Endothelial cell of umbilical vein (primary cell): Measurements from ENCODE around the gene ABCA8. TPM values are rescaled to one million over a fixed set of nuclear protein-coding genes. Genes with fewer than 3 reads are reported as not detected.
A peak's percentile ranks its signal among the peaks of the same experiment; 100 is the strongest.

Experiments used
- BruUV-seq: library from RNA; stranded (reverse); fragments of 400-500 nt; replicated peaks from 2 replicates; lab custom pipeline; 2021; lab: Mats Ljungman, UMichigan
- CTCF ChIA-PET: fragments of 300-600, 350-600 bp; sonication (Branson Sonifier 250); formaldehyde crosslinking; loops from one replicate; lab custom pipeline; 2021; ENCODE audit warnings: antibody characterized with exemption, inconsistent platforms; lab: Charles Lee
- POLR2A ChIA-PET: fragments of 300-600, 350-600 bp; sonication (Branson Sonifier 250); formaldehyde crosslinking; loops from one replicate; lab custom pipeline; 2021; ENCODE audit warnings: antibody characterized with exemption, inconsistent platforms; lab: Charles Lee
- DNase-seq: peaks from one replicate; pipeline ENCODE4 v3.0.0-alpha.2; 2011; ENCODE audit warnings: low read depth, low spot score
- FAIRE-seq: peaks from 2 replicates; lab custom pipeline; 2011; peaks lifted over from hg19 to GRCh38; lab: Jason Lieb, UNC
- H2AFZ ChIP-seq: 2 replicates; pipeline ENCODE4 v1.6.0; 2012; ENCODE audit warnings: low read depth, low read length, control low read depth, inconsistent platforms
- H3K27ac ChIP-seq: 2 replicates; pipeline ENCODE4 v1.5.1; 2011; ENCODE audit warnings: low read depth, mild to moderate bottlenecking, control low read depth, low read length, moderate library complexity; ENCODE audit not compliant: insufficient read depth
- H3K27me3 ChIP-seq, 2 experiments: 2 replicates each; pipeline versions ENCODE4 v1.6.0 to v1.6.1; 2011; ENCODE audit warnings: low read length in 2 of 2, mixed read lengths in 1 of 2; ENCODE audit not compliant: control insufficient read depth in 2 of 2, insufficient read depth in 2 of 2
- H3K36me3 ChIP-seq, 2 experiments: 2 replicates in 1 of 2; 3 replicates in 1 of 2; pipeline ENCODE4 v1.5.1; 2011; ENCODE audit warnings: low read length in 2 of 2, mild to moderate bottlenecking in 1 of 2, moderate library complexity in 1 of 2; ENCODE audit not compliant: control insufficient read depth in 2 of 2, insufficient read depth in 2 of 2; ENCODE audit errors: extremely low read depth in 1 of 2
- H3K4me1 ChIP-seq: 3 replicates; pipeline ENCODE4 v1.5.1; 2011; ENCODE audit warnings: mild to moderate bottlenecking, low read length; ENCODE audit not compliant: control insufficient read depth, insufficient read depth; ENCODE audit errors: extremely low read depth
- H3K4me2 ChIP-seq: 2 replicates; pipeline ENCODE4 v1.6.1; 2011; ENCODE audit warnings: low read length, control low read depth, mixed read lengths; ENCODE audit not compliant: insufficient read depth
- H3K4me3 ChIP-seq, 3 experiments: fragments of 200-600 bp in 1 of 3; sonication (generic), shearing (Covaris generic) in 1 of 3; replicated peaks in 1 of 3; 2 replicates each; pipeline ENCODE4 v1.5.1; 2011 to 2016; ENCODE audit warnings: control low read depth in 3 of 3, low read length in 3 of 3, mild to moderate bottlenecking in 2 of 3, inconsistent platforms in 1 of 3, low read depth in 1 of 3, moderate library complexity in 1 of 3; ENCODE audit not compliant: insufficient read depth in 1 of 3
- H3K79me2 ChIP-seq: 2 replicates; pipeline ENCODE4 v1.6.0; 2012; ENCODE audit warnings: low read length, inconsistent platforms; ENCODE audit not compliant: control insufficient read depth, insufficient read depth
- H3K9ac ChIP-seq: replicated peaks from 2 replicates; pipeline ENCODE3; 2011; ENCODE audit warnings: low read length, control low read depth; ENCODE audit not compliant: insufficient read depth; ENCODE audit errors: extremely low read depth
- H3K9me1 ChIP-seq: replicated peaks from 3 replicates; pipeline ENCODE4 v1.6.0; 2011; ENCODE audit warnings: mild to moderate bottlenecking, low read length; ENCODE audit not compliant: control insufficient read depth, insufficient read depth; ENCODE audit errors: extremely low read depth
- H3K9me3 ChIP-seq: replicated peaks from 2 replicates; pipeline ENCODE4 v1.5.1; 2012; ENCODE audit warnings: low read length, inconsistent platforms; ENCODE audit not compliant: control insufficient read depth, insufficient read depth
- H4K20me1 ChIP-seq: replicated peaks from 2 replicates; pipeline ENCODE3; 2011; ENCODE audit warnings: mild to moderate bottlenecking, low read length; ENCODE audit not compliant: control insufficient read depth, insufficient read depth; ENCODE audit errors: extremely low read depth
- CTCF ChIP-seq, 2 donors: IDR thresholded peaks; 1 replicate in 1 of 2; 2 replicates in 1 of 2; pipeline ENCODE4 v1.5.1; 2011; ENCODE audit warnings: low read length in 2 of 2, mild to moderate bottlenecking in 2 of 2, moderate library complexity in 2 of 2, control low read depth in 1 of 2, inconsistent platforms in 1 of 2, low read depth in 1 of 2; ENCODE audit not compliant: insufficient read depth in 1 of 2; ENCODE audit errors: extremely low read depth in 1 of 2
- EZH2 ChIP-seq: IDR thresholded peaks from 2 replicates; pipeline ENCODE4 v1.6.1; 2012; ENCODE audit warnings: borderline replicate concordance, low read depth, mild to moderate bottlenecking, moderate library complexity, low read length, inconsistent platforms; ENCODE audit not compliant: severe bottlenecking
- FOS ChIP-seq: IDR thresholded peaks from 2 replicates; pipeline ENCODE4 v1.6.1; 2011; ENCODE audit warnings: mild to moderate bottlenecking, low read length, moderate library complexity, borderline replicate concordance; ENCODE audit not compliant: insufficient read depth
- GATA2 ChIP-seq: IDR thresholded peaks from 2 replicates; pipeline ENCODE4 v1.7.0; 2011; ENCODE audit warnings: low read depth, mild to moderate bottlenecking, moderate library complexity, mixed read lengths, low read length; ENCODE audit not compliant: insufficient read length, insufficient read depth
- JUN ChIP-seq: IDR thresholded peaks from 2 replicates; pipeline ENCODE4 v1.6.1; 2011; ENCODE audit warnings: borderline replicate concordance, low read depth; ENCODE audit not compliant: insufficient read length, insufficient read depth
- MAX ChIP-seq: IDR thresholded peaks from 2 replicates; pipeline ENCODE4 v1.6.1; 2011; ENCODE audit not compliant: insufficient read depth, insufficient read length
- MYC ChIP-seq: IDR thresholded peaks from one replicate; pipeline ENCODE4 v1.6.1; 2011; ENCODE audit warnings: mild to moderate bottlenecking, low read depth, low read length
- POLR2A ChIP-seq: IDR thresholded peaks from 2 replicates; pipeline ENCODE4 v1.6.1; 2012; ENCODE audit warnings: low read depth, mild to moderate bottlenecking, control low read depth, low read length
- POLR2AphosphoS5 ChIP-seq: IDR thresholded peaks from 2 replicates; pipeline ENCODE4 v1.6.1; 2012; ENCODE audit warnings: low read depth, mild to moderate bottlenecking, control low read depth, low read length, moderate library complexity; ENCODE audit not compliant: insufficient read depth
- dilution Hi-C: fragments of 300-500 bp; cut with MboI; formaldehyde crosslinking; loops from one replicate; pipeline ENCODE4 v1.15.0; 2019; ENCODE audit warnings: low sequenced_read_pairs; ENCODE audit not compliant: extremely low pct_ligation_motif_present
- intact Hi-C: fragments of 100-400 bp; cut with micrococcal nuclease; formaldehyde crosslinking; loops from one replicate; pipeline ENCODE4 v1.10.0; 2022
- polyA plus RNA-seq, 4 experiments: library from polyadenylated mRNA; depleted of rRNA in 3 of 4; stranded (reverse) in 3 of 4; unstranded in 1 of 4; fragments of >200 nt; gene quantifications; 2 replicates each; pipeline versions ENCODE4 v1.2.1 to v1.2.3, GENCODE V29; 2011 to 2012; ENCODE audit warnings: missing spikeins in 1 of 4
- total RNA-seq: library from RNA; stranded (reverse); gene quantifications from 2 replicates; pipeline ENCODE4 v1.2.3, GENCODE V29; 2021

The ABCA8 gene
- total and polyA plus RNA-seq, 2 donors (not counting 3 experiments of a cell fraction or from before 2014, with no cell fraction given), result 0.99 to 1.7 TPM

DNA sequence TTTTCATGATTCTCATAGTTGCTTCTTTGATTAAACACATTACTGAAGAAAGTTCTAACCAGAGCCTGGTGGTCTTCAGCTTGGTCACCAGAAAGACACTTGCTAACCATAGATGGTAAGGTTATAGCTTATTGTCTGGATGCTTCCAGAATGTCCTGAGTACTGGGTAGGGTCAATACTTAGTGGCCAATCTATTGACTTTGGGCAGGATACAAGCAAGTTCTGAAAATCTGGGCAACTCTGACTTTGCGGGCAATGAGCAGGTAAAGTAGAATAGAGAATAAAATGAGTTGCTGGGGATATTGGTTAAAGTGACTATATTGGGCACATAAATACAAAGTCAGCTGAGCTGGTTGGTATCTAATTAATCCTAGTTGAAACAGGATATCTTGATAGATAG, 63.0 kb downstream of the ABCA8 start:
- intact Hi-C loops, result no loop called here
- H3K27ac ChIP-seq, result no peak overlapping the region
- dilution Hi-C loops, result no loop called here
- no peak for DNase-seq
- no peaks in the 10 kb centered on the region for H3K9me3 ChIP-seq
- no peak for FAIRE-seq
- no peak overlapping the region for H3K9ac ChIP-seq
- peak overlapping the region; percentile 17 for H3K4me2 ChIP-seq
- POLR2A ChIA-PET, result no interaction called here
- no peak overlapping the region for H3K4me3 ChIP-seq
- BruUV-seq, result no TSS peak
- TF ChIP-seq FOS, result no peak
- no peak for TF ChIP-seq POLR2A
- TF ChIP-seq JUN, result no peak
- TF ChIP-seq MAX, result no peak
- no peak for TF ChIP-seq EZH2
- no peak for TF ChIP-seq POLR2AphosphoS5
- TF ChIP-seq GATA2, result no peak
- no peak for TF ChIP-seq CTCF (IDR thresholded peaks at IDR 0.05; ENCODE audit: extremely low read depth in 1 of 2, insufficient read depth in 1 of 2, low read depth in 1 of 2, low read length in 2 of 2)
- no peak for TF ChIP-seq MYC
- H3K9me1 ChIP-seq, result no peaks in the 10 kb centered on the region
- H3K36me3 ChIP-seq, result no peaks in the 10 kb centered on the region
- no peak overlapping the region for H2AFZ ChIP-seq
- H3K4me1 ChIP-seq, result peaks cover 13% of the 10 kb centered on the region
- H4K20me1 ChIP-seq, result no peaks in the 10 kb centered on the region
- no peaks in the 10 kb centered on the region for H3K27me3 ChIP-seq
- no peaks in the 10 kb centered on the region for H3K79me2 ChIP-seq
- CTCF ChIA-PET, result interaction anchor here (0.9 kb wide), 1 partner anchor 12 kb away, joined by 3 read pairs; no protein-coding TSS in a partner anchor
